ENCODE results near the gene PFN1.

DNA sequence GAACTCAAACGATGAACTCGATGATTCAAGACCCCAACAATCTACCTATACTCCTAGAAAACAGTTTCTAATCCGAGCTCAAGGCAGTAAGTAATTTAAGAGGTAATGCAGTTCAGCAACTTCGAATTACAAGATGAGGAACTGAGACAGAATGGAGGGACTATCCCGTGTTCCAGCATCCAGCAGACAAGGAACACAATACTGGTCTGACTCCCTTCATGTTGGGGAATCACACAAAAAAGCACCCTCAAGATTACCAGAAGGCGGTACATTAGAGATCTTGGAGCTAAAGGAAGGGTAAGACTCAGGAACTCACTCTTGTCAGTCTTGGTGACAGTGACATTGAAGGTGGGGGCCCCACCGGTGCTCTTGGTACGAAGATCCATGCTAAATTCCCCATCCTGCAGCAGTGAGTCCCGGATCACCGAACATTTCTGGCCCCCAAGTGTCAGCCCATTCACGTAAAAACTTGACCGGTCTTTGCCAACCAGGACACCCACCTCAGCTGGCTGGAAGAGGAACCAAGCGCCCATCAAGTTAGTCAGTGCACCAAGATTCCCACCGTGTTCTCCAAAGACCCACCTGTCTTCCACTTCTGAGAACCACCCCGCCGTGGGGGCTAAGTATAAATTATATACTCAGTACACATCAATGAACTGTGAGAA lies 1.9 kb downstream of the PFN1 start:
- TF ChIP-seq KDM1A (IDR thresholded peaks at IDR 0.05; ENCODE audit: borderline replicate concordance, low read length), result no peak
- no peak; the same call in 1 of the 2 replicates for TF ChIP-seq POLR2AphosphoS5 (IDR thresholded peaks at IDR 0.05; ENCODE audit: low read depth, low read length)
- no peak for TF ChIP-seq ZNF274 (IDR thresholded peaks at IDR 0.05; ENCODE audit: borderline replicate concordance, extremely low read depth, low read length)

Data from H1 (cell line).